Measurements from ENCODE around the gene CPEB2.

The CPEB2 gene

DNA sequence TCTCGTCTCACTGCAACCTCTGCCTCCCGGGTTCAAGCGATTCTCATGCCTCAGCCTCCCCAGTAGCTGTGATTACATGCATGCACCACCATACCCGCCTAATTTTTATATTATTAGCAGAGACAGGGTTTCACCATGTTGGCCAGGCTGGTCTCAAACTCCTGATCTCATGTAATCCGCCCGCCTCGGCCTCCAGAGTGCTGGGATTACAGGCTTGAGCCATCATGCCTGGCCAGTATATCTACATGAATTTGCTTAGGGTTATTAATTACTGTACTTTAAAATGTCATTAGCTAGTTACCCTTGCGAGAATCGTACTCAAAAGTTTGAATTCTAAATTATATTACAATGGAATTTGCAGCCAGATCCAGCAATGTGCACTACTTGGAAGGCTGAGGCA is 8.9 kb downstream of the CPEB2 start:
- DNase-seq = no peak

DNA sequence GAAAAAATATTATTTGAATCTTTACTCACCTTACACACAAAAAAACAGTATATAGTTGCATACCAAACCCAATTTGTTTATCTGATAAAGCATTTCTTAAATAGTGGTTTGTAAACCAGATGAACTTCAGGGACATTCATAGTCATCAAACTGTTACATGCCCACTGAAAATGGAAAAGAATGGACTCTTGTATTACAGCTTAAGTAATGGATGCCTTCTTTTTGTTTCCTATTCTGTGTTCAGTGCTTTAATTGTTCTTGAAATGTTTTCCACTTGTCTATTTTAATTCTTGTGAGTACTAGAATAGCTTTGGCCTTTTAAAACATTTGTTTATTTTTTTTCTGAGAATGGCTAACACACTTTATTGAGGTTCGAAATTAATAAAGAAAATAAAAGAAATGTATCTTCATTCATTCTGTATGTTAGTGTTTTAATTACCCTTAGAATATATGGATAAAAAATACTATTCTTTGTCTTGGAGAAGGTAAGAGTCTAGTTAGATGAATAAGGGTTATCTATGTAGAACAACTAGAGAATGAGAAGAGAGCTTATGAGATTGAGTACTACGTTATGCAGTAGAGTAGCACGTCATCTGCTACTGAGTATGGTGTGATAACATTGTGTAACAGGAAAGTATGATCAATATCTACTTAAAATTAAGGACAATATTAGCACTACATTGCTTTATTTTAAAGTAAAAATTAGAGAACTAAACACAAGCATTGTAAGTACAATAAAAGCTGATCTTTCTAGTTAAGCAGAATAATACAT is 9.9 kb downstream of the CPEB2 start:
- no peak for DNase-seq

DNA sequence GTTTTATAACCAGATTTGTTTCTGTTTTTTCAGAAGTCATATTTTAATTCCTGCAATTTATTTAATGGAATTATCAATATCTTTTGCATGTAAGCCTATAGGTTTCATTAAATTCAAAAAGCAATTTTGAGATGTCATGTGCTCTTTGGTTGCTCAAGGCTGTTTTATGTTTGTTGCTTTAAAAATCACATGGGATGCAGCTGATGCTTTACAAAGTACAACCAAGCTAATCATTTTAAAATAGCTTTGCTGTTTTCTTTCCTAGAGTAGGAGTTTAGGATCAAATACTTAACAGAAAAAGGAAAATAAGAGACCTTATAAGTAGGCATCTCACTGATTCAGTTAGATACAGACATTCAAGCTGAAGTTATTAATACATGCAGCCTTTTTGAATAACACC is 11.3 kb downstream of the CPEB2 start:
- no peak for DNase-seq

DNA sequence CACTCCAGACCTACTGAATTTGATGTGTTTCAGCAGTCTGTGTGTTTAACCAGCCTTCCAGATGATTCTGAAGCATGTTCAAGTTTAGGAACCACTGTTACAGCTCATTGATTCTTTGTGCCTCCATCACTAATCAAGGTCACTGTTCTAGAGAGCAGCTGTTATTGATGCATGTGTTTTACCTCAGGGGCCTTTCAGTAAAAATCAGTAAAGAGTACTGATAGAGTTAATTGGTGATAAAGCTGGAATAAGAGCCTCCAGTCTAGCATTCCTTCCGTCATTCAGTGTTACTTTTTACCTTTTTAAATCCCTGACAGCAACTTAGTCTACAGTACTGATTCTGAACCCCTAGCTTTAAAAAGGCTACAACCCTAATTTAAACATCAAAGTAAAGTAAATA is 12.9 kb downstream of the CPEB2 start:
- DNase-seq = no peak

DNA sequence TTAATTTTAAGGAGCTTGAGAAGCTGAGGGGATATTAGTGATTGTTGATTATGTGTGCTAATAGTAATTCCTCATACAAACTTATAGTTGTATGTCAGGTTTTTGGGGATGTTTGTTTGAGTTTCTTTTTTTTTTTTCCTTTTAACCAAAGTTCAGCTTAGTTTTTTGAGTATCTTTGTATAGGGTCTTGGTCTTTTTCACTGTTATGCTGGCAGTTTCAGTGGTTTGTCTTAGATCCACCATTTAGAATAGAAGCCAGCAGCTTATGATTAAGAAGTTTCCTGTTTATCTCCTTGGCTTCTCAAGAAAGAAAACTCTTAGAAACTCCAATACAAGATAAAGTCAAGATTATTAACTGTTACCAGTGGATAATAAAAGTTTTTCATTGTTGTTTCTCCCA is 16.1 kb downstream of the CPEB2 start:
- DNase-seq = no peak

DNA sequence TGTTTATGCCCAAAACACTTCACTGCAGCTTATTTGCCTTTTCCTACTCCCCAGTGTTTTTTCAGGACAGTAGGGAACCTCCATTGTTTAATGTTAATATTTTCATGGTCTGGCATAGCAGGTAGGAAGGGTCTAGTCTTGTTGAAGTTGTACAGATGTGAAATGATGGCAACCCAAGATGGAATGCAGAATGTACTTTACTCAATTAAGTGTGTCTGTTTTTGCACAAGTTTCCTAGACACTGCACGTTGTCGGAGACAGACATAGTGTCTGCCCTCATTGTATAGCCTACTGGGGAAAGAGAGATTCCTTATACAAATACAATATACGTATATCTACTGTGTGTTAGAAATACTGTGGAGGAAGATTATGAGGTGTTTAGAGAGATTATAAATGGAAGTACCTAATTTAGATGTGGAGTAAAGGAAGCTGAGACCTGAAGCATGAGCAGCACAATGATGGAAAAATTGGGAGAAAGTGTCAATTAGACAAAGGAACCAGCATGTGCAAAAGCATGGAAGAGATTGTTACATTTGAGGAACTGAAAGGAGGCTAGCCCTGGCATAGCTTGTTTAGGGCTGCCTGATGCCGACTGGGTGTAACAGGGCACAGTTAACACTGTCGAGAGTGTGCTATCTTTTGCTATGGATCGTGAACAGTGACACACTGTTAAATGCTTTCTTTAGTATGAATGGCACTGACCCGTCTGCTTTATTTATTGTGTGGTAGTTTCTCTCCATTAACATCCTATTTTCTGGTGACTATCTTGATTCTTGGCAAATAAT is 18.4 kb downstream of the CPEB2 start:
- peak in 1 of 3 donors; percentile 26 for DNase-seq

DNA sequence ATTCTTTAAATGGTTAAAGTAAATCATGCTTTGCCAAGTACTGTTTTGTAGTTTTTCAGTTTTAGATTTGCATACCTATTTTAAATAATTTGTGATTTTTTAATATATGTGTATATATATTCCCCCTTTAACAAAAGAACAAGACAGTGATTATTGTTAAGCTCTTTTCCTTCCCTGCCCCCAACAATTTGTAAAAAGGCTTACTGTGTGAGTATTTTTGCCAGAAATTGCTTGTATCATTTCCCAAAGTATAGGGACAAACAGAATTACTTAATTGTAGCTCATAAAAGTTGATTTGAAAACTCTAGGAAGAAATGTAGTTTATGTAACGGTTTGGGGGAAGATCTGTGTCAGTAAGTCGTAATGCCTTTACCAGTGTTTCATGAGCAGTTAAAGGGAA is 19.0 kb downstream of the CPEB2 start:
- DNase-seq = no peak

DNA sequence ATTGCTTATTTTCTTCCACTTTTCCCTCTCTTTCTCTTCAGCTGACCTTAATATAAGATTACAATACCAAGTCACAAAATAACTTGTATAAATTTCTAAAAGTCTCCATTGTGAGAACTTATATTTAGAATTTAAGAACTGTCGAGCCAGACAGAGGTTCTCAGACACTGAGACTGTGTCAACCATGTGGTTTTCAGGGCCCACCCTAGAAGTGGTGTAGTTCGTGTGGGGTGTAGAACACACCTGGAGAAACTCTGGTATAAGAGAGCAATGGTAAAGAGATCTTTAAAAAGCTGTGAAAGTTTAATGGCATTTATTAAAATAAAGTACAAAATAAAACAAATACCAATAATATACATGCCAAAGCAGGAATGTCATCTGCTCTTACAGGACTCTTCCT is 19.7 kb downstream of the CPEB2 start:
- no peak for DNase-seq

DNA sequence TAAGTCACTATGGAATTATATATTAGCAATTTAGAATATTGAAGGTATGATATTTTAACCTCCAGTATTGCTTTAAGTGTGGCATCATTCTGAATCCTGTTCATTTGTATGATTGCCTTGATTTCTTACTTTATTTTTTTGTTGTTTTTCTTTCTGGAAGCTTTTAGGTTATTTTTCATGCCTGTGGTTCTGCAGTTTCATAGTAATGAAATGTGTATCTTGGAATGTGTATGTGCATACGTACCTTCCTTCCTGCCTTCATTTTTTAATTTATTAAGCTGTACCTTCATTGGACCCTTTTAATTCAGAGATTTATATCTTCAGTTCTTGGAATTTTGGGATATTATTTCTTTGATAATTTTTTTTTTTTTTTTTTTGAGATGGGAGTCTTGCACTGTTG is 22.1 kb downstream of the CPEB2 start:
- DNase-seq = no peak

DNA sequence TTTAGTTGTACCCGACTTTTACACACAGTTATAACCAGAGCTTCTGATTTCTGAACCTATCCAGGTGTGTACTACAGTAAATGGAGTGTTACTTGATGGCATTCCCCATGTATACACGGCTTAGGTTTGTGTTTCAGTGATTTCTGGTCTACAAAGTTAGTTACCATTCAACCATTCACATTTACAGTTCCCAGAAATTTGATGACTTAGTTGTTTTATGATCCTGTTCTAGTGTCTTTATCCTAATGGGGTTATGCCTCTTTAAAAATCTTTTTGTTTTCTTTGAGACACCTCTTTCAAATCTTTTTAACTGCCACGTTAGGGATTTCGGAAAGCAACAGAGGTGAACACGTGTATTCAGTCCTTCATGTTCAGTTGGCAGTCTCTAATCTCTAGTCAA is 23.4 kb downstream of the CPEB2 start:
- no peak for DNase-seq

DNA sequence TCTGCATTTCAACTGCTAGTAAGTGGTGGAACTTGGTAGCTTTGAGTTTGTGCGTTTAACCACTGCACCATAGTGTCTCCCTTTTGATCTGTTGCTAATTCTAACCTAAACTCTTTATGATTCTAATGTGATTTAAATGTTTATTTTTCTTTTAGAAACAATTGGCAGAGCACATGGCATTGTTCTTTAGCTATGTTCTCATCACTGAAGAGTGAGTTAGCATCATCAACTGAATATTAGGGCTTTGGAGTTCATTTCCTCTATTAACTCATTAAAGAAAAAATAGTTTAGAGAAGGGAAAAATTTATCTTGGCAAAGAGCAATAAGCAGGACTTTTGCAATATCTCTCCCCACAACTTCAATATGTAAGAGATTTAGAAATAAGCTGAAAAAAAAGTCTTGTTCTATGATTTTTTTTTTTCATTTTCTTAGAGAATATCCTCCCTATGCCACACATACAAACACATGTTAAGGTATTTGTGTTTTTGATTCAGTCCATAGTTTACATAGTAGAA is 25.7 kb downstream of the CPEB2 start:
- DNase-seq = no peak

DNA sequence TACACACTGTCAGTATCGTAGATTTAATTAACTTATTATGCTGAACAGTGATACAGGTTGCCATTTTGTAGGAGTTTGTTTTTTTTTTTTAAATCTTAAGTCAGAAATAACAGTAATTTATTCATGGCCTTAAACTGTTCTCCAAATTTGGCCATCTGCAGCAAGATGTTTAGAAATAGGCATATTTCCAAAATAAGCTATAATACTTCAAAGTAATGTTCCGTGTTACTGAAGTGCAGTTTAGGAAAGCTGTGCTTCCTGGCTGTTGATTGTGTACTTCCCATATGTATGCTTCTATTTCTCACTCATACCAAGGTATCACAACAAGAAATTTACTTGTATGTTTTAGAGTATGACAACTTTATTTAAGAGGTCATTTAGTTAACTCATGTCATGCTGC is 28.9 kb downstream of the CPEB2 start:
- no peak for DNase-seq

DNA sequence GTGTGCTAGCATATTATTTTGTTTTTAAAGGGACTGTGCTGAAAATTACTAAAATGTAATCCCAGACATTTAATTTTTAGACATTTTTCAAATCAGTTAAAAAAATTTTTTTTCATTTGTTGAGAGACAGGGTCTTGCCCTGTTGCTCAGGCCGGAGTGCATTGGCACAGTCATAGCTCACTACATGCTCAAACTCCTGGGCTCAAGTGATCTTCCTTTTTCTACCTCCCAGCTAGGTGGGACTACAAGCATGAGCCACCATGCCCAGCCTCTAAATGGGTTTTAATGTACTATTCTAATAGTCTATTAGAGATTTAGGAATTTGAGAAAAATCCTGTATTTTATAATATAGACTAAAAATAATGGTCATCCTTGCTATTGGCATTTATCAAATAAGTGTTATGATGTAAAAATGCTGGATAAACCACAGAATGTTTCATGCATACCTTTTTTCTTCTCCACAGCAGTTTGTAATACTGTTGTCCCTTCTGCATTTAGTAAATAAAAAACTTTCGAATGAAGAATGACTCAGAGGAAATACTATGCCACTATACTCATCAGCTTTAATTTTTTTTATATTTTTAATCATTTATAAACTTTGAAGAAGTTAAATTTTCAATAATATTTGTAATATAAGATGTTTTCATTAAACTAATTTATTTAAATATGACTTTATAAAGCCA is 29.9 kb downstream of the CPEB2 start:
- no peak for DNase-seq

DNA sequence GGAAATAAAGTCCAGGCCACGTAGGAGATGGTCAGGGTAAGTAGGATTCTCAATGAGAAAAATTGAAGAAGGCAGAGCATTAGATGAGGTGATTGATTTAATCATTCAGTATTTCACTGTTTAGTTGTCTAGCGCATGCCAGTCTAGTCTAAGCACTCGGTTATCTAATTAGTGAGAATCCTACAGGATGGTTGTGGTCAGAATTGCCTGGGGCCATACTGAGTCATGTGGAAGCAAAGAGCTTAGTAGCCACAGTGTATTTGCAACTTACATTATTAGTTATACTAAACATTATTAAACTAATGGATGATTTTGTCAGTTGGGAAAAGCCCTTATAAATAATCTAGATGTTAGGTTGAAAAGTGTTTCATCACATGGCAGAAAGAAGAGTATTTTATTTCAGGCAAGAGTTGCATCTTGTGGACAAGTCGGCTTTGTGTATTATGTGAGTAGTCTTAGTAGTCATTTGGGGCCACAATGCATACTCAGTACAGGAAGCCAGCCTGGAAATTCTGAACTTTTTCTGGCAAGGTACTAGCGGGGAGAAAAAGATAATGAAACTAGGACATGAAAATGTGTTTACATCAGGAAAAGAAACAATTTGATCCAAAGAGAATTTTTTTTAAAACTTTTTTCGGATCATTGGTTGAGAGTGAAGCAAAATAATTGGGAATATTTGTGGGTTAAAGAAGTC is 31.9 kb downstream of the CPEB2 start:
- DNase-seq = no peak

DNA sequence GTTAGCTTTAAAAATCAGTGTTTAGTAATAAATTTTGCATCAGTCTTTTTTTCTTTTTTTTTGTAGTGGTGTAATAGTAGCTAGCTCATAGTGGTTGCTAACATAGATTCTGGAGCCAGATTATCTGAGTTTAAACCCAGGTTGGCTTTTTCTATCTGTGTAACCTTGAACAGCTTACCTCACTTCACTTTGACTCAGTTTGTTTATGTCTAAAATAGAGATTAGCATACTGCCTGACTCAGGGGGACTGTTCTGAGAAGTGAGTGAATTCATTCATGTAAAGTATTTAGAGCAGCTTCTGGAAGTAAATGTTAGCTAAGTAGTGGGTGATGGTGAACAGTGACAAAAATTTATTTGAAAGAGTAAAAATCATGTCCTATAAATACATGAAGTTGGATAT is 32.9 kb downstream of the CPEB2 start:
- no peak for DNase-seq

DNA sequence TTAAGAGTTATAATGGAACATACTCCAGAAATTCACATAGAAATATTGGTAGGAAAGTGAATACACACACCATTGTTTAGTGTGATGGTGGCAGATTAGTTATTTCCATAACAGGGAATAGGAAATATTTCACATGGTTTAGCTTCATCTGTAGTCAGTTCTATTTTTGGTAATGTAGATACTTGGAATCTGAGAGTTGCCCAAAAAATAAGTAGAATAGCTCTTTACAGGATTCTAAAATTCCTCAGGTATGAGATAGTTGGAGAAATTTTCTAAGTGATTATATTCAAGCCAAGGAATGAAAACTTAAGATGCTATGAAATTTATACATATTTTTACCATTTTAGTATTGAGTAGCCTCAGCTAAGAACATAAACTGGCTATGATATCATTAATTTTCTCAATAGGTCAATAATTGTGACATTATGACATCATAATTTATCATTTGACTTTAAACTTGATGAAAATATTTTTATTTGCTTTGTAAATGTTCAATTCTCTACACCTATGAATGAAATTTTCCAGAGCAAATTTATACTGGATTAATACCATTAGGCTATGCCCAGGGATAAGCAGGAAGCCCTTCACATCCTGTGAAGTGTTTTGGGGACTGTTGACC is 35.8 kb downstream of the CPEB2 start:
- no peak for DNase-seq

DNA sequence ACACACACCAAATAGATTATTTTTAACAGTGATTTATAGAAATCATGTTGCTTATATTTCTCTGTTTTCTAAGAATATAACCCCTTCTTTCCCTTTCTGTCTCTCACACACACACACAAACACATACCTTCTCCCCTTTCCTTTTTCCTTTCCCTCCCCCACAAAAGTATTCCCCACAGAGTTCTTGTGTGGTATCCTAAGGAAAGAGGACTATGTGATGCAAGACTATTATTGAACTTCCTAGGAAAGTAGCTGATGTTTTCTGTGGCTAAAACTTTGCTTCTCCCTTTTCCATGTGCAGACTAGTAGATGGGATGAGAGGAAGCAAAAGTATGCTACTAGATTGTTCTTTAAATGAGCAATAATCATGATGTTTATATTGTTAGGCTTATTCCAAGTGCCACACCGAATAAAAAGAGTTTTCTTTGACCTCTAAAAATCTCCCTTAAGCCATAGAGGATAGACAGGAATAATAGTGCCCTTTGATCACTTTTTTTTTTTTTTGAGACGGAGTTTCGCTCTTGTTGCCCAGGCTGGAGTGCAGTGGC is 38.7 kb downstream of the CPEB2 start:
- DNase-seq = no peak

DNA sequence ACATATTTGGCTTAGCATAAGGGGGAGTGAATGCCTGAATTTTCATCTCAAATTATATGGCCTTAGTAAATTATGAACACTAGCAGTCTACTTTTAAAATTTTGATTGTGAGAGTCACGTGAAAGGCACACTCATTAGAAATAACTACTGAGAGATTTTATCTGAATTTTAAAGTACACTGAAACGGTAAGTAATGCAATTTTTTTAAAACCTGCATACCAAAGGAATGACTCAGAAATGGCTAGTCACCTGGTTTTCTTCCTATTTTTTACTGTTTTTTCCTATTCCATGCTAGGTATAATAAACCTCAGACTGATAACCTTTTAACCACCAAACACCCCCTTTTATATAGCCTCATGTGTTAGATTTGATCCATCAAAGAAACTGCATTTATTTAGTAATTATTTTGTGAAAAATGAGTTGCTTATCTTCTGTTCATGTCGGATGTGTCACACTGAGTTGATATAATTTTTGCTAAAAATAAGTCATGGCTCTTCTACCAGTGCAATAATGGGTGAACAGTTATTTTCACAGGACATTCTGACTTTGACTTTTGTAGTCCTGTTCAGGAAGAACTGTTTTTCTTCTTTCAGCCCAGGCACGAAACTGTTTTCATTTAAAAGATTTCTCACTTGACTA is 40.4 kb downstream of the CPEB2 start:
- DNase-seq = no peak

DNA sequence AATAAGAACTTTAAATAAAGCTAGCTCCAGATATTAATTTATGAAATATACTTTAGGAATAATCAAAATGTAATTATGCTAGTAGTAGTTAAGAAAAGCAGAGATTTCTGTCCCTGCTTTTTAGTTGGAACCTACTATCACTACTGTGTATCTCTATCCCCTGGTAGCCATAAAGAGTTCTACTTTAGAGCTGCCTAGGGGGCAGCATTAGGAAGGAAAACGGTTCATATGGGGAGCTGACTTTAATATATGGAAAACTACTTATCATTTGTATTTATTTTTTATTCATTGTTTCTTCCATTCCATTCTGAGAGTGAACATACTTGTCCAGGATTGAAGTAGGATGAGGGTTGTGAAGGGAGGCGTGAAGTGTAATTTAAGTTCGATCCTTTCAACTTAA is 40.9 kb downstream of the CPEB2 start:
- DNase-seq = no peak

DNA sequence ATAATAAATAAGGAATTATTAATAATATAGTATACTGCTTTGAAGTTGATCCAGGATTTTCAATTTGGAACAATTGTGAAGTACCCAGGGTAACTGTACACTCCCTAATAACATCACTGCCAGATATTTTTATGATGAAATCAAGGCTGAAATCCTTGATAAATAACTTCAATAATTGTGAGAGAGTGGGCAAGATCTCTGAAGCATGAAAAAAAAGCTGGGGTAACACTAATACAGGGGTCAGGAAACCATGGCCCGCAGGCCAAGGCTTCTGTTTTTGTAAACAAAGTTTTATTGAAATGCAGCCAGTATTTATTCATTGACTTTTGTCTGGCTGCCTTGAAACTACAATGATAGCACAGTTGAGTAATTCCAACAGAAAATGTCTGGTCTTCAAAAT is 41.6 kb downstream of the CPEB2 start:
- no peak for DNase-seq

DNA sequence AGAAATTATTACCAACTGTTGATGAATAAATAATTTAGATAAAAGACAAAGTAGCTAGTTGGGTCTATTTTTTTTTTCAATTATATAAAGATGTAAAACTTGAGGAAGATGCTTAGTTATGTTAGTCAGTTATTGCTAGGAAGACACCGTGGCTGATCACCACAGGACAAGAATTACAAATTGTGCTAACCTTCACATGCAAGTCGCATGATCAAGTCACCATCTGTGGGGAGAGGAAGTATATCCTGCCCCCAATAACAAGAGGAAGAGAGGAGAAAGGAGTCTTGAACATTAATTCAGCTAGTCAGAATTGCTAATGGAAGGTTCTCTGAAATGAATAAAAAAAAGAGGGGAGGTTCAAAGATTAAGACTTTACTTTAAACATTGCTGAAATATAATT is 52.3 kb downstream of the CPEB2 start:
- peak in 2 of 3 donors; percentile 8 to 13 for DNase-seq

DNA sequence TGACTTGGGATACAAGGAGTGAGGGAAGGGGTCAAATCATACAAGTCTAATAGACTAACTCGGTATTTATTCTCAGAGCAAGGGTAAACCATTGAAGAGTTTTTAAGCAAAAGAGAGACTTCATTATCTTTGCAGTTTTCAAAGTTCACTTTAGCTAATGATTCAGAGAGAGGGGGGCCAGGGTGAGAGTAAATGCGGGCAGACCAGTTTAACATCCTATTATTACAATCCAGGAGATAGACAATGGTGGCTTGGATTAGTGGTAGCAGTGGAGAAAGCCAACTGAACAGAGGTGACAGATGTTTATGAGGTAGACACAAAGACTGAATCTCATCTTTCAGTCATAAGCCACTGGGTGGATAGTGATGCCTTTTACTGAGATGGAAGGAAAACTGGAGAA is 57.9 kb downstream of the CPEB2 start:
- no peak for DNase-seq
